GM11168 (cell line): Measurements from ENCODE around the gene ETFB.

Experiments used
- in situ Hi-C: fragments of 300-500 bp; cut with MboI; formaldehyde crosslinking; loops from one replicate; pipeline ENCODE4 v1.12.0; 2022; ENCODE audit warnings: low sequenced_read_pairs; ENCODE audit not compliant: unreplicated experiment

ETFB gene

DNA sequence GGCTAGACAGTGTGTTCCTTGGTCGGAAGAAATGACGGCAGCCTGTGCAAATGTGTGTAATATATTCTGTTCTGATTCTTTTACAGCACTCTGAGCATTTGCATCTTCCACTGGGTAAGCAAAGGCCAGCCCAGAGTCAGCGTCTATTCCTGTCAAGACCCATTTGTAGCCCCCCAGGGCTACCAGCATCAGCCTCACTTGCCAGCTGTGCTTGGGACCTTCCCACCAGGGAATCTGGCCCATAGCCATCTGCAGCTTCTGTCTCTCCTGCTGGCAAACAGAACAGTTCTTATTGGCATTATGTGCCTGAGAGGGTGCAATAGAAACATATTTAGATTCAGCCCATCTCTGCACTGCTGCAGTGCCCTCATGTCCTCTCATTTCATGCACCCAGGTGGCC is 60.7 kb downstream of the ETFB start:
- in situ Hi-C loops: no loop called here

DNA sequence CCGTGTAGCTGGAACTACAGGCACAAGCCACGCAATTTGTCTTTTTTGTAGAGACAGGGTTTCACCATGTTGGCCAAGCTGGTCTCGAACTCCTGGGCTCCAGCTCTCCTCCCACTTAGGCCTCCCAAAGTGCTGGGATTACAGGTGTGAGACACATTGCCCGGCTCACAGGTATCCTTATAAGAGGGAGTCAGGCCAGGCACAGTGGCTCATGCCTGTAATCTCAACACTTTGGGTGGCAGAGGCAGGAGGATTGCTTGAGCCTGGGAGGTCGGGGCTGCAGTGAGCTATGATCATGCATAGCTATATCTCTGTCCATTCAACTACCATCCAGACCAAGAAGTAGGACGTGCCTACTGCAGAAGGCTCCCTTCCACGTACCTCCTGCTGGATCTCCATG is 64.9 kb downstream of the ETFB start:
- in situ Hi-C loops: no loop called here

- in situ Hi-C loops: no loop called here
Observed at GRCh38 chr19:51297406-51297805, 68.8 kb downstream of the ETFB start.

- in situ Hi-C loops: no loop called here
Observed at GRCh38 chr19:51296336-51297093, 69.7 kb downstream of the ETFB start.

- in situ Hi-C loops: no loop called here
Observed at GRCh38 chr19:51295382-51296126, 70.6 kb downstream of the ETFB start.
